Skin of body (tissue), 2 donors: Measurements from ENCODE around the gene POU2AF1. TPM values are rescaled to one million over a fixed set of nuclear protein-coding genes. Genes with fewer than 3 reads are reported as not detected.
"Not testable (repeated sequence)": the region's sequence is repeated elsewhere in the genome, so short reads cannot be mapped to it uniquely, and the experiment has no call there.

ENCODE experiments used
- DNase-seq: peaks from one replicate; lab custom pipeline; 2025; lab: John Stamatoyannopoulos, UW
- total RNA-seq: library from RNA; depleted of rRNA; stranded (reverse); fragments of >200 nt; gene quantifications from one replicate; pipeline ENCODE4 v1.2.3, GENCODE V29; 2014

POU2AF1 gene
- total RNA-seq, 1 donor from 2014 or later: 0.10 TPM

GRCh38 chr11:111409915-111410314 is 30.8 kb upstream of the POU2AF1 start:
- DNase-seq: no peak

- no peak for DNase-seq
Measured at GRCh38 chr11:111408789-111409727, 30.0 kb upstream of the POU2AF1 start.

- DNase-seq: no peak
Measured at GRCh38 chr11:111407652-111408051, 28.6 kb upstream of the POU2AF1 start.

GRCh38 chr11:111406589-111406988 is 27.5 kb upstream of the POU2AF1 start:
- DNase-seq: no peak

GRCh38 chr11:111406091-111406490 is 27.0 kb upstream of the POU2AF1 start:
- DNase-seq: no peak

GRCh38 chr11:111405551-111405950 is 26.5 kb upstream of the POU2AF1 start:
- no peak for DNase-seq

- no peak for DNase-seq
Measured at GRCh38 chr11:111403051-111403726, 24.1 kb upstream of the POU2AF1 start.

GRCh38 chr11:111402411-111402810 is 23.3 kb upstream of the POU2AF1 start:
- no peak for DNase-seq

GRCh38 chr11:111401957-111402356 is 22.9 kb upstream of the POU2AF1 start:
- not testable (repeated sequence) for DNase-seq

- no peak for DNase-seq
Measured at GRCh38 chr11:111400595-111400994, 21.5 kb upstream of the POU2AF1 start.

- no peak for DNase-seq
Measured at GRCh38 chr11:111399187-111400031, 20.3 kb upstream of the POU2AF1 start.

GRCh38 chr11:111397034-111397433 is 18.0 kb upstream of the POU2AF1 start:
- DNase-seq: no peak

- DNase-seq: no peak
Measured at GRCh38 chr11:111395749-111396148, 16.7 kb upstream of the POU2AF1 start.

GRCh38 chr11:111395081-111395480 is 16.0 kb upstream of the POU2AF1 start:
- no peak for DNase-seq

- DNase-seq: not testable (repeated sequence)
Measured at GRCh38 chr11:111394147-111394546, 15.1 kb upstream of the POU2AF1 start.

- DNase-seq: no peak
Measured at GRCh38 chr11:111393585-111393984, 14.5 kb upstream of the POU2AF1 start.

- no peak for DNase-seq
Measured at GRCh38 chr11:111393096-111393495, 14.0 kb upstream of the POU2AF1 start.

GRCh38 chr11:111392552-111392951 is 13.5 kb upstream of the POU2AF1 start:
- DNase-seq: no peak

- no peak for DNase-seq
Measured at GRCh38 chr11:111391328-111392124, 12.5 kb upstream of the POU2AF1 start.

GRCh38 chr11:111388842-111389241 is 9.8 kb upstream of the POU2AF1 start:
- DNase-seq: no peak

GRCh38 chr11:111388420-111388819 is 9.3 kb upstream of the POU2AF1 start:
- no peak for DNase-seq
